HL-60 (cell line): ENCODE measurements around the gene CHKB.

ENCODE experiments used
- CTCF ChIP-seq: IDR thresholded peaks from one replicate; pipeline ENCODE4 v1.5.1; 2011; ENCODE audit warnings: low read length, control low read depth, inconsistent platforms; ENCODE audit not compliant: insufficient read depth
- GABPA ChIP-seq: IDR thresholded peaks from 2 replicates; pipeline ENCODE4 v1.6.1; 2012; ENCODE audit warnings: low read depth
- POLR2AphosphoS5 ChIP-seq: IDR thresholded peaks from 2 replicates; pipeline ENCODE4 v1.6.1; 2012; ENCODE audit warnings: low read depth
- REST ChIP-seq: IDR thresholded peaks from 2 replicates; pipeline ENCODE4 v1.6.1; 2012; ENCODE audit warnings: low read depth; ENCODE audit not compliant: insufficient replicate concordance
- SPI1 ChIP-seq: IDR thresholded peaks from 2 replicates; pipeline ENCODE4 v1.6.1; 2012; ENCODE audit warnings: low read depth, mild to moderate bottlenecking, borderline replicate concordance

GRCh38 chr22:50547263-50547985, 35.2 kb downstream of the CHKB start:
- TF ChIP-seq CTCF (no peak), POLR2AphosphoS5 (no peak), GABPA (no peak), REST (no peak), SPI1 (no peak)
